Ascending aorta (tissue), 2 donors: ENCODE data around the gene CEP63. TPM values are rescaled to one million over a fixed set of nuclear protein-coding genes. Genes with fewer than 3 reads are reported as not detected.
A peak's percentile ranks its signal among the peaks of the same experiment; 100 is the strongest.

Source experiments
- DNase-seq, 2 donors: peaks; one replicate each; pipeline ENCODE4 v3.0.0-alpha.2; 2019; ENCODE audit warnings: low spot score in 2 of 2
- H3K27ac ChIP-seq, 2 donors: fragments of 200-600 bp; sonication (generic); one replicate each; pipeline ENCODE4 v1.5.1; 2016 to 2017; ENCODE audit warnings: mild to moderate bottlenecking in 1 of 2
- H3K27me3 ChIP-seq: fragments of 200-600 bp; sonication (generic); one replicate; pipeline ENCODE4 v1.5.1; 2017
- H3K36me3 ChIP-seq, 2 donors: fragments of 200-600 bp; sonication (generic); one replicate each; pipeline ENCODE4 v1.5.1; 2016
- H3K4me1 ChIP-seq, 2 donors: fragments of 200-600 bp; sonication (generic); one replicate each; pipeline ENCODE4 v1.5.1; 2016 to 2017; ENCODE audit warnings: mild to moderate bottlenecking in 1 of 2
- H3K4me3 ChIP-seq, 2 donors: fragments of 200-600 bp; sonication (generic); one replicate each; pipeline ENCODE4 v1.5.1; 2016 to 2017; ENCODE audit warnings: mild to moderate bottlenecking in 1 of 2
- H3K9me3 ChIP-seq, 2 donors: fragments of 200-600 bp; sonication (generic); one replicate each; pipeline ENCODE4 v1.5.1; 2016
- intact Hi-C: fragments of 100-400 bp; cut with DNase I; formaldehyde crosslinking; loops from one replicate; pipeline ENCODE4 v1.15.1; 2023
- total RNA-seq: library from RNA; depleted of rRNA; stranded (reverse); fragments of >200 nt; gene quantifications from one replicate; pipeline ENCODE4 v1.1.0, GENCODE V29; 2016
- TF ChIP-seq, protein P1 (sequence below), 3 experiments: fragments of 200-600 bp in 2 of 3; fragments of 450-650 bp in 1 of 3; sonication (generic) in 2 of 3; IDR thresholded peaks; one replicate each; pipeline ENCODE4 v1.5.1; 2016 to 2019; ENCODE audit warnings: antibody characterized with exemption in 3 of 3, mild to moderate bottlenecking in 1 of 3, moderate library complexity in 1 of 3

The CEP63 gene
- total RNA-seq, 1 donor from 2014 or later = 5.3 TPM

GRCh38 chr3:134614955-134615354 lies 129.1 kb downstream of the CEP63 start:
- Histone ChIP-seq H3K9me3 (no peaks in the 10 kb centered on the region), H3K27ac (no peak overlapping the region), H3K4me1 (no peaks in the 10 kb centered on the region), H3K4me3 (no peak overlapping the region), H3K27me3 (no peaks in the 10 kb centered on the region), H3K36me3 (no peaks in the 10 kb centered on the region)
- intact Hi-C loops = no loop called here
- no peak for DNase-seq
- TF ChIP-seq, protein P1, sequence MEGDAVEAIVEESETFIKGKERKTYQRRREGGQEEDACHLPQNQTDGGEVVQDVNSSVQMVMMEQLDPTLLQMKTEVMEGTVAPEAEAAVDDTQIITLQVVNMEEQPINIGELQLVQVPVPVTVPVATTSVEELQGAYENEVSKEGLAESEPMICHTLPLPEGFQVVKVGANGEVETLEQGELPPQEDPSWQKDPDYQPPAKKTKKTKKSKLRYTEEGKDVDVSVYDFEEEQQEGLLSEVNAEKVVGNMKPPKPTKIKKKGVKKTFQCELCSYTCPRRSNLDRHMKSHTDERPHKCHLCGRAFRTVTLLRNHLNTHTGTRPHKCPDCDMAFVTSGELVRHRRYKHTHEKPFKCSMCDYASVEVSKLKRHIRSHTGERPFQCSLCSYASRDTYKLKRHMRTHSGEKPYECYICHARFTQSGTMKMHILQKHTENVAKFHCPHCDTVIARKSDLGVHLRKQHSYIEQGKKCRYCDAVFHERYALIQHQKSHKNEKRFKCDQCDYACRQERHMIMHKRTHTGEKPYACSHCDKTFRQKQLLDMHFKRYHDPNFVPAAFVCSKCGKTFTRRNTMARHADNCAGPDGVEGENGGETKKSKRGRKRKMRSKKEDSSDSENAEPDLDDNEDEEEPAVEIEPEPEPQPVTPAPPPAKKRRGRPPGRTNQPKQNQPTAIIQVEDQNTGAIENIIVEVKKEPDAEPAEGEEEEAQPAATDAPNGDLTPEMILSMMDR (IDR thresholded peaks at IDR 0.05) = no peak

DNA sequence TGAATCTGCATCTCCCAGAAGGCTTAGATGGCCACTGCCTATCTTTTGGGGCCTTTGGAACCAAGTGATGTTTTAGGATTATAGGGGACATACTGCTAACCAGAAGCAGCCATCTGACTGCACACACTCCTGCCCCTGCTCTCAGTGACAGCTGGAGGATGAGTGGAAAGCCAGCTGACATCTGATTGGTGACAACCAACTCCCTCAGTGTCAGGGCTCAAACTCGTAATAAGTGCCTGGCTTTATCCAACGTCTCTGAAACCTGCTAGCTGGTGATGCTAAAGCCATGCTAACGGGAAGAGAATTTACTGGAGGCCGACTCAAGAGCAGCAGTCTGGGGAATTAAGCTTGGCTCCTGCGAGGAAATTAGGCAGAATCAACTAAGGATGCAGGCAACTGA lies 129.9 kb downstream of the CEP63 start:
- H3K4me1 ChIP-seq = no peaks in the 10 kb centered on the region
- intact Hi-C loops = no loop called here
- DNase-seq = no peak
- H3K27me3 ChIP-seq = no peaks in the 10 kb centered on the region
- no peak overlapping the region for H3K4me3 ChIP-seq
- no peaks in the 10 kb centered on the region for H3K36me3 ChIP-seq
- no peaks in the 10 kb centered on the region for H3K9me3 ChIP-seq
- TF ChIP-seq, protein P1 (IDR thresholded peaks at IDR 0.05) = no peak
- H3K27ac ChIP-seq = no peak overlapping the region

DNA sequence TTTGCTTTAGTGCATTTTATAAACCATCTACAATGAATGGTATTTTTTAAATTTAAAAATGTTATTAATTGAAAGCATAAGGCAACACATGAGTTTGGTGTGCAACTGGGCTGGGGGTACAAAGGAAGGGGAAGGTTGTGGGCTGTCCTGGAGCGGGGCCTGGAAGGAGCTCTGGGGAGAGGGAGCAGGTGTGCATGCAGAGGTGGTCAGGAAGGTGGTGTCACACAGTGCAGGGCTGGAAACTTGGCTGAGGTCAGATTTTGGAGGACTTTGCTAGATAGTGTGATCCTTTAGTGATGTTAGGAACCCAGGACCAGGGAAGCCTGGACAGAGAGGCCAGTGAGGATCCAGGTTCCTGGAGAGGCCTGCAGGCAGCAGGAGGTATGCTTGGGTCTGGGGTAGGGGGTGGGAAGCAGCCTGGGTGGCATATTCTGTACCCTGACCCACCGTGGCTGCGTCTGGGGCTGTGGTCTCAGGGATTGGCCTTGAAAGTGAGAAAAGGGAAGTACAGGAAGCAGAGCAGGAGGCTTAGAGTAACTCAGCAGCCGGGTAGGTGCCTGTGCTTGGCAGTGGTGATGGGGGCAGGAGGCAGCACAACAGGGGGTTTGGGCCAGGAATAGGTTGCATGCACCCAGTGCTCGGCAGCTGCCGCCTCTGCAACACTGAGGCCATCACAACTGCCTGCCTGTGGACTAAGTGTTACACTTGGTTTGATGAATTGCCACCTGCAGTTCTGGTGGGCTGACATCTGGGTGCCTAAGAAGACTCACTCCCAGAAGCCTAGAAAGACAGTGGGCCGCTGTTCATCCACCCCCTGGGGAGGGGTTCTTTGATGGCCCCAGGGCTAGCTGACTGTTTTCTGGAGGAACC lies 132.0 kb downstream of the CEP63 start:
- DNase-seq = peak in 1 of 2 donors; percentile 48
- TF ChIP-seq, protein P1 (IDR thresholded peaks at IDR 0.05) = no peak

GRCh38 chr3:134618478-134619300 lies 132.8 kb downstream of the CEP63 start:
- Histone ChIP-seq H3K4me3 (no peak overlapping the region), H3K27me3 (no peaks in the 10 kb centered on the region), H3K4me1 (no peaks in the 10 kb centered on the region), H3K36me3 (no peaks in the 10 kb centered on the region), H3K9me3 (no peaks in the 10 kb centered on the region), H3K27ac (no peak overlapping the region)
- intact Hi-C loops = no loop called here
- TF ChIP-seq, protein P1 (IDR thresholded peaks at IDR 0.05) = no peak
- no peak for DNase-seq

More for the DNA sequence above, 132.0 kb downstream of the CEP63 start:
- no peak overlapping the region for H3K4me3 ChIP-seq
- intact Hi-C loops = no loop called here
- H3K9me3 ChIP-seq = no peaks in the 10 kb centered on the region
- no peaks in the 10 kb centered on the region for H3K36me3 ChIP-seq
- no peak overlapping the region for H3K27ac ChIP-seq
- no peaks in the 10 kb centered on the region for H3K4me1 ChIP-seq
- no peaks in the 10 kb centered on the region for H3K27me3 ChIP-seq

GRCh38 chr3:134619301-134619615 lies 133.4 kb downstream of the CEP63 start:
- peak in 1 of 2 donors; percentile 31 for DNase-seq
- TF ChIP-seq, protein P1 (IDR thresholded peaks at IDR 0.05) = no peak
- Histone ChIP-seq H3K9me3 (no peaks in the 10 kb centered on the region), H3K27ac (no peak overlapping the region), H3K36me3 (no peaks in the 10 kb centered on the region), H3K4me1 (no peaks in the 10 kb centered on the region), H3K4me3 (no peak overlapping the region), H3K27me3 (no peaks in the 10 kb centered on the region)
- intact Hi-C loops = no loop called here
